ENCODE measurements around the gene PUS3.

The PUS3 gene, protein sequence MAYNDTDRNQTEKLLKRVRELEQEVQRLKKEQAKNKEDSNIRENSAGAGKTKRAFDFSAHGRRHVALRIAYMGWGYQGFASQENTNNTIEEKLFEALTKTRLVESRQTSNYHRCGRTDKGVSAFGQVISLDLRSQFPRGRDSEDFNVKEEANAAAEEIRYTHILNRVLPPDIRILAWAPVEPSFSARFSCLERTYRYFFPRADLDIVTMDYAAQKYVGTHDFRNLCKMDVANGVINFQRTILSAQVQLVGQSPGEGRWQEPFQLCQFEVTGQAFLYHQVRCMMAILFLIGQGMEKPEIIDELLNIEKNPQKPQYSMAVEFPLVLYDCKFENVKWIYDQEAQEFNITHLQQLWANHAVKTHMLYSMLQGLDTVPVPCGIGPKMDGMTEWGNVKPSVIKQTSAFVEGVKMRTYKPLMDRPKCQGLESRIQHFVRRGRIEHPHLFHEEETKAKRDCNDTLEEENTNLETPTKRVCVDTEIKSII

DNA sequence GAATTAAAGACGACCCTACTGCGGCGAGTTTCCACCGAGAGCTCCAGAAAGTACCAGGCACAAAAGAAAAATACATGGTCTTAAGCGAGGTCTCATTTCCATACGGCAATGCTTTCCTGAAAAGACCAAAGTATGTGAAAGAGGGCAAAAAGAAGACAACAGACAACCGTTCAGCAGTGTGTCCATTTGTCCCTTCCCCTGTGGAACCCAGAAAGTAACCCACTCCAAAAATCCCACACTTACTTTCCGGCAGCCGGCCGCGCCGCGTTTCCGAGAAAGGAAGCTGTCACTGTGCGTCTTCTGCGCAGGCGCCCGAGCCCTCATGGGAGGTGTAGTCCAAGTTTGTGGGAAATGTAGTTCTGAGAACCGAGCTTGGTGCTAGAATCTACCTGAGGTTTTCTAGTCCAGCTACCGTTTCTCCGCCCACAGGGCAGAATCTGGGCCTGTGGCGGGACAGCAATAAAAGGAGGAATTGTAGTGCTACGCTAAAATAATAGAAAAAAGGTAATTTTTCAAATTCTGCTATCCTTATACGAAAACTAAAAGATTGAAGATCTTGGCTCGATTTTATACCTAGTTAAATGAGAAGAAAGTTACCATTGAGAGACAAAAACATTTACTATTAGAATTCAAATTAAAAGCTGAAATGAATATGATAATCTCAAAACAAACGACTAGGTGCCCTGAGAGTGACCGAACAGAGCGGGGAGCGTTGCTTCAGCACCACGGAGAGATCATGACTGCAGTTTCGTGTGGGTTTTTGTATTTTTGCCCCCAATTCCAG is at the start of gene PUS3:
Gene PUS3 (minus strand): TSS at position 280 of the 784 bp plus-strand sequence. CDS start 6,922 bp downstream, outside the sequence.
- peak; percentile 92 to 96 for DNase-seq

DNA sequence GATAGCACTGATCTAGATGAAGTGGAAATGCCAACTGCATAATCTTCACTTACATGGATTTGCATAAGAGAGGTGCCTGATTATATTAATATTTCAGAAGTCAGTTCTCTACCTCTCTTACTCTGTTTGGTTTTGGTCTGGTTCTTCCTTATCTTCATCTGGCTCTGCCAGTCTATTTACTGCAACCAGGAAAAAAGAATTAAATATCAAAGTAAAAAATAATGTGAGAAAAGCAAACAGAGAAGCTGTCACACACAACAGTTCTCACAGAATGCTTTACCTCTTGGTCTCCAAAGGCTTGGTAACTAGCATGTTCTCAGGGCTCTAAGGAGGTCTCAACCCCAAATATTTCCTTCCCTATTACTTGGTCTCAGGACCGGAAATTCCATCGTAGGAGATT is 49.6 kb upstream of the PUS3 start:
- no peak for DNase-seq

DNA sequence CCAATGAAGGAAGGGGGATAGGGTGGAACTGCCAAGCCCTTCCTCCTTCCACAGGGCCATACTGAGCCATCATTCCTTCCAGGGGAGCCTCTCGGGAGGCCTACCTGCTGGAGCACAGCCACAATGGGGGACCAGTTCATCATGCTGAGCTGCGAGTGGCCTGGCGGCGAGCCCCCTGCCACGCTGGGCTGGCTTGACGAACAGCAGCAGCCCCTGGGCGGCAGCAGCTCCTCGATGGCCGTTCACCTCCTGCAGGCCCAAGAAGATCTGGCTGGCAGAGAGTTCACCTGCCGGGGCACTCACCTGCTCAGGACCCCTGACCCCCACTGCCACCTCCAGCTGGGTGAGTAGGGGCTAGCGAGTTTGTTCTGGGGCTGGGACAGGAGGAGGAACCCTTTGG is 48.7 kb upstream of the PUS3 start:
- no peak for DNase-seq

DNA sequence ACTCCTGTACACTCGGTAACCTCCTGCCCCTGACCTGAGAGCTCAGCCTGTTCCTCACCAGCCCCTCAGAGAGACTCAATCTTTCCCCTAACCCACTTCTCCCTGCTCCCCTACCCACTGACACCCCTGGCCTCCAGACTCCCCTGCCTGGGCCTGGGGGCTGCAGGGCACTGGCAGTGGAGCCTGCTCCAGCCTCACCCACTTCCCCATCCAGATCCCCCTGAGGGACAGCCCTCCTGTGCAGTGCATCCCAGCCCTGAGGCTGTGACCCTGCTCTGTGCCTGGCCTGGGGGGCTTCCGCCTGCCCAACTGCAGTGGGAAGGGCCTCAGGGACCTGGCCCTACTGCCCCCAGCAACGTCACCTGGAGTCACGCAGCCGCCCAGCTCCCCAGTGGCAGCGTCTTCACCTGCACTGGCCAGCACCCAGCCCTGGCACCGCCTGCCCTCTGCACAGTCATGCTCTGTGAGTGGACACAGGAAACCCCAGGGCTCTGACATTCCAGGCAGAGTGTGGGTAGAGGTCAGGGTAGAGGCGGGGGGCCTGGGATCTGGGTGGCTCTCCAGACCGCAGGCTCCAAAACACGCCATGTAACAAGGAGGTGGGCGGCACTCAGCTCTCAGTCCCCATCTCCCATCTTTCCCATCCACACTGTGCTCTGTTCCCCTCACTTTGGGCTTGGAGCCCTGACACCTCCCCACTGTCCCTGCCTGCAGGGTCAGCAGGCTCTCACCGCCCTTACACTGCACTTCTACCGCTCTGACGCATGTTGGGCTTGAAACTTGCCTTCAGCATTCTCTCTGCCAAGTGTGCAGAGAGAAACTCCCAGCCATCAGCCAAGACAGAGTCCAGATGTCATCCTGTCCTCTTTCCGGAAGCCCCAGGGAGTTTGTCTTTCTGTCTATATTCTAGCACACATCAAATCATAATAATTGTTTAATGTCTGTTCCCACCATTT is 48.0 kb upstream of the PUS3 start:
- DNase-seq, result no peak

DNA sequence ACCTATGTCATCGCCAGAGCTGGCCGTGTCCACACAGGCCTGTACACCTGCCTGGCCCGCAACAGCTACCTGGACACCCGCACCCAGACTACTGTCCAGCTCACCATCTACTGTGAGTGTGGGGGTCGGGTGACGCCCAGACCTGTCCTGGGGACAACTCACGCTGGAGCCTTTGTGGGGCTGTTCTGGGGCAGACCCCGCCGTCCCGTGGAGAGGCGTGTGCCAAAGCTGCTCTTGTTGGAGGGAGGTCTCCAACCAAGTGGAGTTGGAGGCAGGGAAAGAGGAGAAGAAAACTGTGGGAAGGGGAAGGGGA is 47.1 kb upstream of the PUS3 start:
- no peak for DNase-seq

DNA sequence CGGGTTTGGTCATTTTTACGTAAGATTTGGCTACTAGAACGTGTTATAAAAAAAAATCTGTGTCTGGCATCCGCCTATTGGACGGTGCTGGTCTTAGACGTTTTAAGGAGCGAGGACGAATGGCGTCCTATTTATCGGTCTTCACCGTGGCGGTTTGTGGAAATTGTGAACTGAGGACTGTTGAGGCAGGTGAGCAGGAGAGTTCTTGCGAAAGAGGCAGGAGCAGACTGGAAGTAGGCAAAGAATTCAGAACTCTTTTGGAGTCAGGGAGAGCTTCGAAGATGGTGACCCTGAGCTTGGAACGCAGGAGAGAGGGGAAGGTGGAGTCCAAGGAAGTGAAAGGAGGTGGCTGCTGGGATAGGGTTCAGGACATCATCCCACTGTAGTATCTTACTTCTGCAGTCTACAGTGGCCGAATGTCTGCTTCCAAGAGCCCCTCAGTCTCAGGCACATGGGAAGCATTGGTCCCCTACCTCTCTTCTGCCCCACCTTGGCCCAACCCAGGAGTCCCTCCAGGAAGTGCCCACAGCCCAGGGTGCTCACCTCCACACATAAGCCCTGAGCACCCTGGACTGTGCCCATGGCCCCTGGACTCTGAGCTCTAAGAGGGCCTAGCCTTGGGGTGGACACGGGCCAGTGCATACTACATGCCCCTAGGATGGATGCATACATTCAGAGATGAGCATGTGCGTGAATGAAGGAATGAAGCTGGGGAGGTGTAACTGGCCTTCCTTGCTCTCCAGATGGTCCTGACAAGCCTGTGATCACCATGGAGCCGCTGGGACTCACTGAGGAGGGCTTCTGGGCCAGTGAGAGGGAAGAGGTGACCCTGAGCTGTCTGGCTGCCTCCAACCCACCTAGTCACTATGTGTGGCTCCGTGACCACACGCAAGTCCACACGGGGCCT is 46.5 kb upstream of the PUS3 start:
- DNase-seq, result no peak

DNA sequence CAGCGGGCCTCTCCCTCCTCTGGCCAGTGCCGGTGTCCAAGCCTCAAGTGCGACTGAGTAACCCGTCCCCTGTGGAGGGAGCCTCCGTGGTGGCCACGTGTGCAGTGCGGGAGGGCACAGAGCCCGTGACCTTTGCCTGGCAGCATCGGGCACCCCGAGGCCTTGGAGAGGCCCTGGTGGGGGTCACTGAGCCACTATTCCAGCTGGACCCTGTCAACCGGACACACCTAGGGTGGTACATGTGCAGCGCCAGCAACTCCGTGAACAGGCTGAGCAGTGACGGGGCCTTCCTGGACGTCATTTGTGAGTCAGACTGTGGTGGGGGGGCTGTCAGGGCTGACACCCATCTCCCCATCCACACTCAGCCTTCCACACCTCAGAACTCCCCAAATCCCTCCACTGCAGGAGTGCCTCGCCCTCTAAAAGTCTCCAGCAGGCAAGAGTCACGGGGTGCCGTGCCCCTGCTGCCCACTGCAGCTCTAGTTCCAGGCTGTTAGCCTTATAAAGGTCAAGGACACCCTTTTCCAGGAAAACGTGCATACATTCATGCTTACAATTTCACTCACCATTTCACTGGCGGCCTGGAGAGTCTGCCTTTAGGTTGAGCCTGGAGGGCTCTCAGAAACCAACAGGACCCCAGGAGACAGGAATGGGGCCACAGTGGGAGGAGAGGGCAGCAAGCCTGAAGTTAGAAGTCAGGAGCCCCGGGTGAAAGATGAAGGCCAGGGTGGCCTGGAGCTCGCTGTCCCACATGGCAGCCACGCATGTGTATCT is 45.5 kb upstream of the PUS3 start:
- no peak for DNase-seq

DNA sequence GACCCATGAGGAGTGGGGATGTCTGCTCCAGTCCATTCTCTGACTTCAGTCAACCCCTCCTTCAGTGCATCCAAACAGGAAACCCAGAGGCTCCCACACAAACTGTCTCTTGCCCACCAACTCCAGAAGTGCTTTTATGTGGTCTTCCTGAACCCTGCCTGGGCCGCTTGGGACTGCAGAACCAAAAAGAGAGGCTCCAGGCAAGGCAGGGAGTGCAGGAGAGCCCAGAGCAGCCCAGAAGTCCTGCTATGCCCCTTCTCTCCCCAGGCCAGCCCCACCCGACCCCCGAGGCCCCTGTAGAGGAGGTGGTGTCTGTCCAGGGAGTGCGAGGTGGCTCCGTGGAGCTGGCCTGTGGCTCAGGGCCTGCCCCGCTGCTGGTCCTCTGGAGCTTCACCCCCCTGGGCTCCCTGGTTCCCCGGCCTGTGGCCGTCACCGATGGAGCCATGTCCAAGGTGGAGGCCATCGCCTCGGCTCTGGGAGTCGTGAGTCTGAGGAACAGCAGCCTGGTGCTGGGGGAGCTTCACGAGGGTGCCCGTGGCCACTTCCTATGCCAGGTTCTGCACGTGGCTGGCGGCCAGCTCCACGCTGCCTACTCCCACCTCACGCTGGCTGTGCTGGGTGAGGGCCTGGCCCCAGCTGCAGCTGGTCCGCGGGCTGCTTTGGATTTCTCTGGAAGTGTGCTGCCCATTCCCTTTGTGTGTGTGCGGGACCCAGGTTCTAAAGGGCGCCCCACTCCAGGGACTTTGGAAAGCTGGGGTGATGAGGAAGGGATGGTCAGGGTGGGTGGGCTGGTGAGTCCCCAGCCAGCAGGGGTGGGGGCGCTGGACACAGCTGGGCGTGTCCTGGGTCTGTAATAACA is 44.6 kb upstream of the PUS3 start:
- DNase-seq, result no peak

DNA sequence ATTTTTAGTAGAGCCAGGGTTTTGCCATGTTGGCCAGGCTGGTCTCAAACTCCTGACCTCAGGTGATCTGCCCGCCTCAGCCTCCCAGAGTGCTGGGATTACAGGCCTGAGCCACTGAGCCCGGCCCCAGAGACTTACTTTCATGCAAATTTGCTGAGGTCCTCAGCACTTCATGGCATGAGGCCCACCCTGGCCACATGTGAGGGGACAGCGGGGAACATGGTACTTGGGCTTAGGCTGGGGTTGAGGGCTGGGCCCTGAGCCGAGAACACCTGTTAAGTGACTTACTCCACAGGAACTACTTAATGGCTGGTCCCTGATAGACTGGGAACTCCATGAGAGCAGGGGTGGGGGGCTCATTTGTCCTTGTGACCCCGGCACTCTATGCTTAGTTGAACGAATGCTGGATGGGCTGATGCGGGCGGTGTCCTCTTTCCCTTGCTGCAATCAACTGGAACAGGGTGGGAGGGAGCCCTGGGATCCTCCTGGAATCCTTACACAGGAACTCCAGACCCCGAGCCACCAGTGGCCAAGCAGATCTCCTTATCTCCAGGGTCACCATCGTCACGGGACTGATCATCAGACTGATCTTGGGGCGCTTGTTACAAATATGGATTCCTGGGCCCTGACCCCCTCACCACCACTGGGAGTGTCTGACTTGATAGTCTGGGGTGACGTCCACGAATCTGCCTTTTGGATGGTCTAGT is 43.9 kb upstream of the PUS3 start:
- DNase-seq, result no peak

DNA sequence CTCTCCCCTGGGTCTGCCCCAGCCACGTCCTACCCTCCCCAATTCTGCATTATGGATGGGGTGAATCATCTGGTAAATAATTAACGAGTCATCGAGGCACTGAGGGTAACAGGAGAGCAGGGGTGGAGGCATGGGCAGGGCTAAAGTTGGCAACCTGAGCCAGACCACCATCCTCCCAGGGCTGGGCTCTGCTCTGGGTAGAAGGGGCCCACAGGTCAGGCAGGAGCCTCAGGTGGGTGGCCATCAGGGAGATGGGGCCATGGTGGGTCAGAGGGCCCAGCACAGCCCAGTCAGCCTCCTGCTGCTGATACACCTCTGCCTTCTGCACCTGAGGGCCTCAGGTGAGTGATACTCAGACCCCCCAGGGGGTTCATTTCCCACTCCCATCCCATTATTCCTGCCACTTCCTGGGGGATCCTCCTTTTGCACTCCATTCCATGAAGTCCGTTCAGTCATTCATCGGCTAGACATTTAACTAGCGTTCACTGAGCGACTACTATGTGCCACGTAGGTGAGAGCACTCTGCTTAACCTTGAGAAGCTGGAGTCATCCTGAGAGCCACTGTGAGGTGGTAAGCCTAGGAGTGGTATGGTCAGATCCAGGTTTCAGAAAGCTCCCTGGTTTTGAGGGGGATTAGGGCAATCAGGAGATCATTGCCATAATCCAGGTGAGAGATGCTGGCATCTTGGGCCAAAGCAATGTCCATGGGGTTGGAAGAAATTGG is 43.0 kb upstream of the PUS3 start, which contains the start of gene VSIG10L2:
Gene VSIG10L2 (plus strand): TSS at position 248 of the 724 bp plus-strand sequence. CDS start 12 bp downstream, at position 260.
- no peak for DNase-seq

DNA sequence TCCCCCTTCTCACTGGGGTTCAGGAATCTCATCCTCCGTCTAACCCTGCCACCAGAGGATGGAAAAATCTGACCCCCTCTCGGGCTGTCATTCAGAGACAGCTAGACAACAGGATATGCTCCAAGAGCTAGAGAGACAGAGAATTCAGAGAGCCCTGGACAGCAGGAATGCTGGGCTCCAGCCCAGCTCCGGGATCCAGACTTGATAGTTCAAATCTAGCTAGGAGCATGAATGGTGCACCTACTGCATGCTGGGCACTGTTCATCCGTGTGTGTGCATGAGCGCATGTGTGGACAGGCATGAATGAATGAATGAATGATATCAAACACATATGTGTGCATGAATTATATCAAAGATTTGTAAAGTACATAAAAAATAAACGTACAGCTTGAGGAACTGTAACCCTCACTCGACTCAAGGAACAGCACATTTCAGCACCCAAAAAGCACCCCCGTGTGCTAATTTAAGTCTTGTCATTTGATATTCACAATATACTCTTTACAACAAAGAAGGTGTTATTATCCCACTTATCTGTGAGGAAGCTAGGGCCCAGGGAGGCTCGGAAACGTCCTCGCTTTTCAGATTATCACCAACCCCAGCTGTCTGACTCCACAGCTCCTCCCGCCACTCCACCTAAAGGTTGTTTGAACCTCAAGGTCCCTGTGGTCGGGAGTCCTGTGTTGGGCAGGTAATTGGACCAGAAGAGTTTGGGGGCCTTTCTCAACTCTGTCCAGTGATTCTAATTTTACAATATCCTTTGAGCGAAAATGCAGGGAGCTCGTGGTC is 42.2 kb upstream of the PUS3 start:
- no peak for DNase-seq

DNA sequence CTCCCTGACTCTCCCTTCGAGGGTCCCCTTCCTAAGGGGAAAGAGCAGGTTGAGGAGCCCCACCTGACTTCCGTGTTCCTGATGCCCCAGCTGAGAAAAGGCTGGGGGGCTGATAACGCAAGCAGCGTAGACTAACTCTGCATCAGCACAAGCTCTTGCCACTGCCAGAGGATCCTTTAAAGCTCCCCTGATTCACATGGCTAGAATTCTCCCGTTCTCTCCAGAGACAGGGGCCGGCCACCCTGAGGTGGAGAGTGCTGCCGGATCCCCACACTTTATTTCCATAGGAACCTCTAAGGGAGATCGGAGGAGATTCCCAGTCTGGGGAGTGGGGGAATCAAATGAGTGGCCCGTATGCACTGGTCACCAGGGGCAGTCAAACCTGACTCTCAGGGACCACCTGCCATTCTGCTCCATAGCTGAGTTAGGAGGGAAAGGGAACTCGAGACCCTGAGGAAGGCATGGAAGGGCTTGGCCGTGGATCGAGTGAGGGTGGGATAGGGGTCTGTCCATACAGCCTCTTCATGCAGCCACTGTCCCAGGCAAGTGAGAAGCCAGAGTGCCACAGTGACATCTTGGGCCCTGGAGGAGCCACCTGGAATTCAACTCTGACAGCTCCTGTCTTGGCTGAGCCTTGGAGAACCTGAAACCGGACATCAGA is 41.5 kb upstream of the PUS3 start:
- DNase-seq, result no peak

DNA sequence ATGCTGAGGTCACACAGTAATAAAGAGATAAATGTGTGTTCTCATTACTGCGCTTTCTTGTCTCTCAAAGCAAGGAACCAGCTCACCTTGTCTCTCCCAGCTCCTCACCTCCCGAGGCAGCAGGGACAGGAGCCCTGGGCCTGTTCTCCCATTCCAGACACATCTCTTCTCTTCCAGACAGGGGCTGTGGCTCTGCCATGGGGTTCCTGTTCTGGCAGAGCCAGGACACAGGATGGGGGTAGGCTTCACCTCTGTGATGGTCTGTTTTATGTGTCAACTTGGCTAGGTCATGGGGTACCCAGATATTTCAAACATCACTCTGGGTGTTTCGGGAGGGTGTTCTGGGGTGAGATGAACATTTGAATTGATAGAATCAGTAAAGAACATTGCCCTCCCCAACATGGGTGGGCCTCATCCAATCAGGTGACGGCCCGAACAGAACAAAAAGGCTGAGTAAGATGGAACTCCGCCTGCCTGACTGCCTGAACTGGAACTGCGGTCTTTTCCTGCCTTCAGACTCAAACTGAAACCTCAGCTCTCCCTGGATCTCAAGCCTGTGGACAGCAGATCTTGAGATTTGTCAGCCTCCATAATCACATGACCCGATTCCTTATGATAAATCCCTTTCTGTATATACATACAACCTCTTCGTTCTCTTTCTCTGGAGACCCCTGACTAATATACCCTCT is 40.8 kb upstream of the PUS3 start:
- DNase-seq, result no peak

DNA sequence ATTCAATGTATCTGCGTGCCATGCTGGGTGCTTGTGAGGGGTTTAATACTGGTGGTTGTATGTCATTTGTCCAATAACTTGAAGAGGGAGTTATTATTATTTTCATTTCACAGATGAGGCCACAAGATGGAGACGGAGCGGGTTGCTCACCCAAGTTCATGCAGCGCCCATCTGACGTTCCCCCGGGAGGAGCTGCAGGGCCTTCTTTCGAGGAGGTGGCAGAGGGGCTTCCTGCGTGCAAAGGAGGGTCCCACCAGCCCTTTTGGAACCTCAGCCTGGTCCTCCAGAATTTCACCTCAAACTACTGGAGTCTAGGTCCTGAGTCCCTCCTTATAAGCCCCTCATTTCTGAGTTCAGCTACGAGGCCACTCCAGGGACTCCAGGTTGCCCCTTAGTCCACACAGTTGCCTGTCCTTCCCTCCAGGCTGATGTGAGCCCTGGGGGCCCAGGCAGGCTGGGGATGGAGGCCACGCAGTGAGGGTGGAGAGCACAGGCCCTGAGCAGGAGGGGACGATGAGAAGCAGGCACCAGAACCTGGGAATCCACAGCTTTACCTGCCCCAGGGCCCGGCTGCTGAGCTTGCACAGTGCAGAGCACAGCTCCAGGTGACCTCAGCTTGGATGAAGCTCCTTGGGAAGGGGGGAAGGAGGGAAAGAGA is 39.9 kb upstream of the PUS3 start:
- no peak for DNase-seq

DNA sequence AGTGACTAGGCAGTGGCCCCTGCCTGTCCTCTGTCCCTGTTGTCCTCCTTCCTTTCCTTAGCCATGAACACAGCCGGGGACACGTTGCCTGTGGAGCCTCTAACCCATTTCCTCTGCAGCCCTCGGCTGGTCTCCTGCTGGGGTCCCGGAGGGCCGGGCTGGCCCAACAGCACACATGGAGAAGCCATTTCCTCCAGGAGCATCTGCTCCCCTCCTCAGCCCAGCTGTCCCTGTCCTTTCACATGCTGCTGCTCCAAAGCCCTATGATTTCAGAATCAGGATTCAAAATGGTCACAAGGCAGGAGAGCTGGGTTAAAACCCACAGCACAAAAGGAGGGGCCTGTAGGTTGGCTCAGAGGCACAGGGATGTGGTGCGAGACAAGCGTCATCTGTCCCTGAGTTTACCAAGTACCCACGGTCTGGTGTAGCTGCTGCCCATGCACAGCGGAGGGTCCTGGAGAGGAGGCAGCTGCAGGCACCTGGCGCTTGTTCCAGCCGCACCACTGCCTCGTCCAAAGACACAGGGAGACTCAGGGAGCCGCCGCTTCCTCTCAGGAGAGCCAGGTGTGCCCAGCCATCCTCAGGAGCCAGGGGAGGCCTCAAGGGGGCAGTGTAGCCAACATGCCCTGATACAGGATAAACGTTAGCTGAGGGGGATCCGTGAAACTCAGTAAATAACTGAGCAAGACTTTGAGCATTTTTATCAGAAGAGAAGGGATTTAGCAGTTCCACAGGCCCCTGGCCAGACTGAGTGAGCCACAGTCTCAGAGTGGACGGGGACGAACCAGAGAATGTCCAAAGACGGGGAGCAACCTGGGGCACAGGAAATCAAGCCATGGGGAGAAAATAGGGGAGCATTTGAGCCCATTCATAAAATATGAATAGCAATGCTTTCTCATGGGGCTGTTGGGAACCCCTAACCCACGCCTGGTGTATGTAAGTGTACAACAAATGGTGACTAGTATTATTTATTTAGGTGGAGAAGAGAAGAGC is 38.9 kb upstream of the PUS3 start:
- DNase-seq, result peak; percentile 90 to 96
